Activated CD8-positive, alpha-beta T cell treated with anti-CD3 and anti-CD28 coated beads, Interleukin-2, amount 10 ng/mL, durations not matched to agents 7 days and 5 days (primary cell): ENCODE results near the gene EPN1. TPM values are rescaled to one million over a fixed set of nuclear protein-coding genes. Genes with fewer than 3 reads are reported as not detected.

Experiments
- ATAC-seq: fragments of 150-1000 bp; cut with Tn5 transposase; one replicate; pipeline ENCODE4 v1.10.0; 2021; ENCODE audit warnings: moderate library complexity
- CTCF ChIA-PET: fragments of 350-600 bp; sonication (Branson Sonifier 250); formaldehyde crosslinking; loops from one replicate; lab custom pipeline; 2021; ENCODE audit warnings: antibody characterized with exemption; lab: Charles Lee
- POLR2A ChIA-PET: fragments of 350-600 bp; sonication (Branson Sonifier 250); formaldehyde crosslinking; loops from one replicate; lab custom pipeline; 2021; ENCODE audit warnings: antibody characterized with exemption; lab: Charles Lee
- DNase-seq: peaks from one replicate; pipeline ENCODE4 v3.0.0-alpha.2; 2020
- H3K27ac Mint-ChIP-seq: one replicate; pipeline ENCODE4 v1.8.0; 2021; ENCODE audit warnings: mild to moderate bottlenecking, mixed read lengths
- H3K27me3 Mint-ChIP-seq: one replicate; pipeline ENCODE4 v1.8.0; 2021; ENCODE audit warnings: low read depth, mixed read lengths
- H3K36me3 Mint-ChIP-seq: one replicate; pipeline ENCODE4 v1.8.0; 2021; ENCODE audit warnings: low read depth, mixed read lengths
- H3K4me1 Mint-ChIP-seq: one replicate; pipeline ENCODE4 v1.8.0; 2021; ENCODE audit warnings: low read depth, mixed read lengths
- H3K4me3 Mint-ChIP-seq: one replicate; pipeline ENCODE4 v1.8.0; 2021; ENCODE audit warnings: mild to moderate bottlenecking, mixed read lengths
- H3K9me3 Mint-ChIP-seq: one replicate; pipeline ENCODE4 v1.8.0; 2022; ENCODE audit warnings: mixed read lengths; ENCODE audit not compliant: insufficient read depth
- total RNA-seq, 2 experiments: library from RNA; stranded (reverse); gene quantifications; one replicate each; pipeline ENCODE4 v1.2.3, GENCODE V29; 2021

Gene EPN1
- total RNA-seq, 2 experiments from 2014 or later, result 63.6 to 67.0 TPM

GRCh38 chr19:55653651-55654322 is 21.2 kb upstream of the EPN1 start:
- Mint-ChIP-seq H3K27me3 (no peaks in the 10 kb centered on the region), H3K4me3 (peak overlapping the region; percentile 83), H3K9me3 (no peaks in the 10 kb centered on the region), H3K4me1 (peaks cover 43% of the 10 kb centered on the region), H3K36me3 (peaks cover 36% of the 10 kb centered on the region), H3K27ac (peak overlapping the region; percentile 94)
- ATAC-seq, result peak; percentile 54
- peak; percentile 98 for DNase-seq
- POLR2A ChIA-PET, result interaction anchor here (0.7 to 1.4 kb wide), 13 partner anchors 9 to 1516 kb away, joined by 3 to 7 read pairs (median 4); partner anchors contain the start of genes CNOT3, FIZ1, PPP1R12C and UBE2S
- CTCF ChIA-PET, result interaction anchor here (0.6 to 1.8 kb wide), 32 partner anchors 8 to 1517 kb away, joined by 3 to 33 read pairs (median 4); partner anchors contain the start of genes CNOT3, FIZ1, NAT14 and ZNF581

GRCh38 chr19:55654323-55654867 is 20.6 kb upstream of the EPN1 start:
- ChIA-PET CTCF (interaction anchor here (0.6 to 1.6 kb wide), 28 partner anchors 9 to 1517 kb away, joined by 3 to 33 read pairs (median 4); partner anchors contain the start of genes CNOT3, FIZ1, NAT14 and ZNF581), POLR2A (interaction anchor here (0.7 to 1.4 kb wide), 14 partner anchors 9 to 1517 kb away, joined by 3 to 7 read pairs (median 4); partner anchors contain the start of genes CNOT3, EPN1, FIZ1 and PPP1R12C)
- peak overlapping the region; percentile 83 for H3K4me3 Mint-ChIP-seq
- peaks cover 43% of the 10 kb centered on the region for H3K4me1 Mint-ChIP-seq
- ATAC-seq (peak; percentile 83), DNase-seq (peak; percentile 100)
- H3K27me3 Mint-ChIP-seq, result no peaks in the 10 kb centered on the region
- H3K36me3 Mint-ChIP-seq, result peaks cover 37% of the 10 kb centered on the region
- H3K9me3 Mint-ChIP-seq, result no peaks in the 10 kb centered on the region
- H3K27ac Mint-ChIP-seq, result peak overlapping the region; percentile 94

- DNase-seq (peak; percentile 96), ATAC-seq (peak; percentile 58)
- H3K4me1 Mint-ChIP-seq, result peaks cover 43% of the 10 kb centered on the region
- H3K36me3 Mint-ChIP-seq, result peaks cover 44% of the 10 kb centered on the region
- no peaks in the 10 kb centered on the region for H3K9me3 Mint-ChIP-seq
- peak within 1 kb of the TSS; percentile 83 for H3K4me3 Mint-ChIP-seq
- H3K27ac Mint-ChIP-seq, result peak within 1 kb of the TSS; percentile 97
- CTCF ChIA-PET, result interaction anchor here (0.6 to 1.6 kb wide), 28 partner anchors 10 to 1518 kb away, joined by 3 to 33 read pairs (median 4); partner anchors contain the start of genes CNOT3, FIZ1, NAT14 and ZNF581
- POLR2A ChIA-PET, result interaction anchor here (0.8 to 1.4 kb wide), 13 partner anchors 10 to 537 kb away, joined by 3 to 7 read pairs (median 4); partner anchors contain the start of genes EPN1, FIZ1, PPP1R12C and UBE2S
- no peaks in the 10 kb centered on the region for H3K27me3 Mint-ChIP-seq
These were observed 20.0 kb upstream of the EPN1 start, which contains the start of gene U2AF2 for GRCh38 chr19:55654868-55655647. Gene U2AF2 (plus strand): TSS chr19:55655035. CDS start chr19:55655105, 70 bp downstream.

- POLR2A ChIA-PET, result no interaction called here
- Mint-ChIP-seq H3K9me3 (no peaks in the 10 kb centered on the region), H3K36me3 (peaks cover 47% of the 10 kb centered on the region), H3K4me1 (peaks cover 41% of the 10 kb centered on the region), H3K27ac (peak overlapping the region; percentile 97), H3K27me3 (no peaks in the 10 kb centered on the region), H3K4me3 (peak overlapping the region; percentile 83)
- DNase-seq (no peak), ATAC-seq (no peak)
- CTCF ChIA-PET, result interaction anchor here (1.0 kb wide), 1 partner anchor 23 kb away, joined by 7 read pairs; no protein-coding TSS in a partner anchor
These were observed 19.4 kb upstream of the EPN1 start for GRCh38 chr19:55655648-55656040.

DNA sequence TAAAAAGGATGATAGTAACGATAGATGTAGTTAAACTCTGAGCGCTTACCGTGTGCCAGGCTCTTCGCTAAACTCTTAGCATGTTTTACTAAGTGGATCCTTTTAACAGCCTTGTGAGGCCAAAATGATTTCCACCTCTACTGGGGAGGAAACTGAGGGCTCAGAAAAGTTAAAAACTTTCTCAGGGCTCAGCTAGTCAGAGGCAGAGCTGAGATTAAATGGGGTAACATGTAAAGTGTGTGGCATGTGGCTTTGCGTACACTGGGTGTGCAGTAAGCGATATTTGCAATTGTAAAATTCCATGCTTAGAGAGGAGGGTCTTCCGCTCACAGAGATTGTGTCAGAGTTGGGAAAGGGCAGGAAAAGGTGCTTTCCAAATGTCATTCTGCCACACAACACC is 18.5 kb upstream of the EPN1 start:
- no peaks in the 10 kb centered on the region for H3K27me3 Mint-ChIP-seq
- CTCF ChIA-PET, result interaction anchor here (0.7 to 1.6 kb wide), 5 partner anchors 15 to 195 kb away, joined by 3 to 9 read pairs (median 3); partner anchors contain the start of gene ISOC2
- H3K36me3 Mint-ChIP-seq, result peaks cover 54% of the 10 kb centered on the region
- DNase-seq, result no peak
- no peaks in the 10 kb centered on the region for H3K9me3 Mint-ChIP-seq
- peaks cover 43% of the 10 kb centered on the region for H3K4me1 Mint-ChIP-seq
- peak overlapping the region; percentile 97 for H3K27ac Mint-ChIP-seq
- H3K4me3 Mint-ChIP-seq, result peak overlapping the region; percentile 83
- no peak for ATAC-seq
- POLR2A ChIA-PET, result interaction anchor here (1.3 kb wide), 1 partner anchor 16 kb away, joined by 3 read pairs; no protein-coding TSS in a partner anchor

GRCh38 chr19:55656988-55657747 is 17.9 kb upstream of the EPN1 start:
- ATAC-seq (no peak), DNase-seq (no peak)
- H3K4me1 Mint-ChIP-seq, result peaks cover 48% of the 10 kb centered on the region
- H3K36me3 Mint-ChIP-seq, result peaks cover 58% of the 10 kb centered on the region
- CTCF ChIA-PET, result interaction anchor here (0.7 to 1.6 kb wide), 4 partner anchors 14 to 196 kb away, joined by 3 to 9 read pairs (median 3); partner anchors contain the start of gene ISOC2
- H3K9me3 Mint-ChIP-seq, result no peaks in the 10 kb centered on the region
- H3K4me3 Mint-ChIP-seq, result peak overlapping the region; percentile 83
- no peaks in the 10 kb centered on the region for H3K27me3 Mint-ChIP-seq
- POLR2A ChIA-PET, result interaction anchor here (1.1 to 1.3 kb wide), 2 partner anchors 15 to 30 kb away, joined by 3 read pairs; no protein-coding TSS in a partner anchor
- H3K27ac Mint-ChIP-seq, result peak overlapping the region; percentile 76

- H3K36me3 Mint-ChIP-seq, result peaks cover 72% of the 10 kb centered on the region
- no peaks in the 10 kb centered on the region for H3K9me3 Mint-ChIP-seq
- peaks cover 51% of the 10 kb centered on the region for H3K4me1 Mint-ChIP-seq
- H3K27me3 Mint-ChIP-seq, result no peaks in the 10 kb centered on the region
- ATAC-seq (no peak), DNase-seq (no peak)
- no peak overlapping the region for H3K4me3 Mint-ChIP-seq
- ChIA-PET POLR2A (interaction anchor here (0.7 kb wide), 1 partner anchor 26 kb away, joined by 3 read pairs; no protein-coding TSS in a partner anchor), CTCF (no interaction called here)
- H3K27ac Mint-ChIP-seq, result peak overlapping the region; percentile 67
These were observed 16.1 kb upstream of the EPN1 start for GRCh38 chr19:55658846-55659459.

GRCh38 chr19:55659822-55660221 is 15.2 kb upstream of the EPN1 start:
- ATAC-seq, result no peak
- CTCF ChIA-PET, result no interaction called here
- Mint-ChIP-seq H3K27ac (peak overlapping the region; percentile 39), H3K9me3 (no peaks in the 10 kb centered on the region), H3K36me3 (peaks cover 76% of the 10 kb centered on the region), H3K4me1 (peaks cover 51% of the 10 kb centered on the region), H3K27me3 (no peaks in the 10 kb centered on the region), H3K4me3 (no peak overlapping the region)
- DNase-seq, result no peak
- POLR2A ChIA-PET, result no interaction called here

DNA sequence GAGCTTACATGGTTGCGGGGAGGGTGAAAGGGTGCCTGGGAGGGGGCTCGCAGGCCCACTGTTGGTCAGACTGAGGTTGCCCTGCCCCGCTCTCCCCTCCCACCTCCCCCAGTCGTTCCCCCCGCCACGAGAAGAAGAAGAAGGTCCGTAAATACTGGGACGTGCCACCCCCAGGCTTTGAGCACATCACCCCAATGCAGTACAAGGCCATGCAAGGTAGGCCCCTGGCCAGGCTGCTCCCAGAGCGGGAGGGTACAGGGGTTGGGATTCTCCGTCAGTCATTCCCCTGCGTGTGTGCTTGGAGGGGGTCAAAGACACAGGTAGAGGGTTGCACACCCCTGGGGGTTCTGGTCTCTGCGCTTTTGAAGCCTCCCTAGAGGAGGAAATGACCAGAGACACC is 14.6 kb upstream of the EPN1 start:
- no peak for DNase-seq
- H3K9me3 Mint-ChIP-seq, result no peaks in the 10 kb centered on the region
- H3K27ac Mint-ChIP-seq, result no peak overlapping the region
- H3K4me3 Mint-ChIP-seq, result no peak overlapping the region
- peaks cover 78% of the 10 kb centered on the region for H3K36me3 Mint-ChIP-seq
- H3K4me1 Mint-ChIP-seq, result peaks cover 51% of the 10 kb centered on the region
- CTCF ChIA-PET, result no interaction called here
- no peaks in the 10 kb centered on the region for H3K27me3 Mint-ChIP-seq
- no peak for ATAC-seq
- POLR2A ChIA-PET, result no interaction called here

- Mint-ChIP-seq H3K36me3 (peaks cover 75% of the 10 kb centered on the region), H3K27ac (no peak overlapping the region), H3K27me3 (no peaks in the 10 kb centered on the region), H3K9me3 (no peaks in the 10 kb centered on the region), H3K4me3 (no peak overlapping the region), H3K4me1 (peaks cover 48% of the 10 kb centered on the region)
- ChIA-PET POLR2A (no interaction called here), CTCF (no interaction called here)
- no peak for DNase-seq
- no peak for ATAC-seq
These were observed 14.0 kb upstream of the EPN1 start for GRCh38 chr19:55660991-55661390.
